Stomach (tissue), 4 donors: ENCODE data around the gene CNN1.

Source experiments
- CTCF ChIP-seq, 7 experiments: fragments of 450-650 bp in 4 of 7; fragments of 200-600 bp in 3 of 7; sonication (generic) in 3 of 7; IDR thresholded peaks; one replicate each; pipeline ENCODE4 v1.5.1; 2016 to 2019; ENCODE audit warnings: antibody characterized with exemption in 7 of 7, control low read depth in 2 of 7, mild to moderate bottlenecking in 1 of 7
- POLR2A ChIP-seq, 4 donors: fragments of 450-650 bp; IDR thresholded peaks; one replicate each; pipeline ENCODE4 v1.6.1; 2016; ENCODE audit warnings: antibody characterized with exemption in 4 of 4, control low read depth in 2 of 4, mild to moderate bottlenecking in 1 of 4, moderate library complexity in 1 of 4

DNA sequence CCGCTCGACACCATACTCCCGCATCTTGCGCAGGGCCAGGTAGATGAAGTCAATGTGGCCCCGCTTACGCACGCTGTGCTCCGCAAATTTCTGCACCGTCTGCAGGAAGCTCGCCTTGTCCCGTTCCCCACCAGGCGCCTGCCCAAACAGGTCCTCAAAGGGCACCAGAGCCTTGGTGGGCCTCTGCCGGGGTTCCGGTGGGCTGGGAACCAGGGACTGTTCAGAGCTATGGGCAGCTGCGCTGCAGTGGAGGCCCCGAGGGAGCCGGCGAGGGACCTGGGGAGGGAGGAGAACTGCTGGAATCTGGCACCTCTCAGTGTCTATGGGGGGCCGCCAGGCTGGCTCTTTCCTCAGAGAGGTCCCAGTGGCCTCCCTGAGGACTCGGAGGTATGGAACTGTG lies 24.7 kb upstream of the CNN1 start:
- no peak for TF ChIP-seq POLR2A (IDR thresholded peaks at IDR 0.05)
- no peak for TF ChIP-seq CTCF (IDR thresholded peaks at IDR 0.05)
